ENCODE data around the gene GLT8D1.

DNA sequence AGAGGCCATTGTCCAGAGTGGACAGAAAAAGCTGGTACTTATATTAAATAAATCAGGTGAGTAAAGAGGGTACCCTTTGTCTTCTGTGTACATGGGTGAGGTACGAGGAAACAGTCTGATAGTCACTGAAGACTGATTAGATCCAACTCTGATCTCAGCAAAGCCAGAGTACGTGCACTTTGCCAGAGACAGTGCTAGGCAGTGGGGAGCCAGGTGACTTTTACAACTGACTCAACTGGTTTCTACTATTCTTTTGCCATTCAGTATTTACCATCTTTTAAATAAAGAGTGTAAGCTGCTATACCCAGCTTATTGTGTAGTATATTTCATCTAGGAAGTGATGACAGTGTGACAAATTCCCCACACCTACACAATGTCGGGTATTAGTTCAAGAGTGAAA, 16.4 kb downstream of the GLT8D1 start:
- TF ChIP-seq POLR2AphosphoS5 (IDR thresholded peaks at IDR 0.05) = peak; percentile 85
- TF ChIP-seq, protein P1, sequence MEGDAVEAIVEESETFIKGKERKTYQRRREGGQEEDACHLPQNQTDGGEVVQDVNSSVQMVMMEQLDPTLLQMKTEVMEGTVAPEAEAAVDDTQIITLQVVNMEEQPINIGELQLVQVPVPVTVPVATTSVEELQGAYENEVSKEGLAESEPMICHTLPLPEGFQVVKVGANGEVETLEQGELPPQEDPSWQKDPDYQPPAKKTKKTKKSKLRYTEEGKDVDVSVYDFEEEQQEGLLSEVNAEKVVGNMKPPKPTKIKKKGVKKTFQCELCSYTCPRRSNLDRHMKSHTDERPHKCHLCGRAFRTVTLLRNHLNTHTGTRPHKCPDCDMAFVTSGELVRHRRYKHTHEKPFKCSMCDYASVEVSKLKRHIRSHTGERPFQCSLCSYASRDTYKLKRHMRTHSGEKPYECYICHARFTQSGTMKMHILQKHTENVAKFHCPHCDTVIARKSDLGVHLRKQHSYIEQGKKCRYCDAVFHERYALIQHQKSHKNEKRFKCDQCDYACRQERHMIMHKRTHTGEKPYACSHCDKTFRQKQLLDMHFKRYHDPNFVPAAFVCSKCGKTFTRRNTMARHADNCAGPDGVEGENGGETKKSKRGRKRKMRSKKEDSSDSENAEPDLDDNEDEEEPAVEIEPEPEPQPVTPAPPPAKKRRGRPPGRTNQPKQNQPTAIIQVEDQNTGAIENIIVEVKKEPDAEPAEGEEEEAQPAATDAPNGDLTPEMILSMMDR (IDR thresholded peaks at IDR 0.05) = no peak

Measured in prostate gland (tissue), 2 donors.